Stimulated activated naive CD8-positive, alpha-beta T cell treated with anti-CD3 and anti-CD28 coated beads, Interleukin-15, amount 100 ng/mL, for 72 hours (primary cell): Measurements from ENCODE around the gene RHOXF2.
"Not testable (repeated sequence)": the region's sequence is repeated elsewhere in the genome, so short reads cannot be mapped to it uniquely, and the experiment has no call there.

ENCODE experiments used
- ATAC-seq: fragments of 150-1000 bp; cut with Tn5 transposase; 2 replicates; pipeline ENCODE4 v1.10.0; 2021; ENCODE audit warnings: mild to moderate bottlenecking, moderate library complexity
- DNase-seq, 2 donors: peaks; one replicate each; pipeline ENCODE4 v3.0.0; 2021 to 2022
- H3K27ac Mint-ChIP-seq, 2 donors: one replicate each; pipeline ENCODE4 v1.8.0; 2022; ENCODE audit warnings: mild to moderate bottlenecking in 2 of 2, mixed read lengths in 2 of 2, moderate library complexity in 2 of 2
- H3K27me3 Mint-ChIP-seq: one replicate; pipeline ENCODE4 v1.8.0; 2022; ENCODE audit warnings: mixed read lengths
- H3K4me1 Mint-ChIP-seq: one replicate; pipeline ENCODE4 v1.8.0; 2022; ENCODE audit warnings: mild to moderate bottlenecking, mixed read lengths
- H3K4me3 Mint-ChIP-seq, 2 donors: one replicate each; pipeline ENCODE4 v1.8.0; 2022; ENCODE audit warnings: mild to moderate bottlenecking in 2 of 2, mixed read lengths in 2 of 2, moderate library complexity in 1 of 2
- H3K9me3 Mint-ChIP-seq, 2 donors: one replicate each; pipeline ENCODE4 v1.8.0; 2022; ENCODE audit warnings: mixed read lengths in 2 of 2

RHOXF2 gene

DNA sequence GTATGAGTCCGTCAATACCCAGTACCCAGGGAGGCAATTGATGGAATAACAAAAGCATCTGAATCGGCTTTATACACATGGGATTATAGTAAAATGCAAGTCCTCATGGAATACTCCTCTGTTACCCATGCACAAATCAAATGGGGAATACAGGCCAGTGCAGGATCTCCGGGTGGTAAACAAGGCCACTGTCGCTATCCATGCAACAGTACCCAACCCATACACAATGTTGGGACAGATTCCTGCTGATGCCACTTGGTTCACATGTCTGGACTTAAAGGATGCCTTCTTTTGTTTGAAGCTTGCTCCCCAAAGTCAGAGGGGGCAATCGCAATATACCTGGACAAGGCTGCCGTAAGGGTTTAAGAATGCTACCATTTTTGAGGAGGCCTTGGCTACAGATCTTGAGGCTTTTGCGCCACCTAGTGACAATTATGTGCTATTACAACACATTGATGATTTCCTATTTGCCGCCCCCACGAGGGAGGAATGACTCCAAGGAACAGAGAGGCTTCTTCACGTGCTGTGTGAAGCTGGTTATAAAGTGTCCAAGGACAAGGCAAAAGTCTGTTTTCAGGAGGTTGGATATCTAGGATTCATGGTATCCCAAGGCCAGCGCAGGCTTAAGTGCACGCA is 8.2 kb upstream of the RHOXF2 start:
- H3K4me3 Mint-ChIP-seq, DNase-seq, H3K27ac Mint-ChIP-seq, H3K27me3 Mint-ChIP-seq: not testable (repeated sequence)
- ATAC-seq, result peak; percentile 37
- Mint-ChIP-seq H3K4me1 (peaks cover 12% of the 10 kb centered on the region), H3K9me3 (peaks cover 13 to 16% of the 10 kb centered on the region in 2 donors)

DNA sequence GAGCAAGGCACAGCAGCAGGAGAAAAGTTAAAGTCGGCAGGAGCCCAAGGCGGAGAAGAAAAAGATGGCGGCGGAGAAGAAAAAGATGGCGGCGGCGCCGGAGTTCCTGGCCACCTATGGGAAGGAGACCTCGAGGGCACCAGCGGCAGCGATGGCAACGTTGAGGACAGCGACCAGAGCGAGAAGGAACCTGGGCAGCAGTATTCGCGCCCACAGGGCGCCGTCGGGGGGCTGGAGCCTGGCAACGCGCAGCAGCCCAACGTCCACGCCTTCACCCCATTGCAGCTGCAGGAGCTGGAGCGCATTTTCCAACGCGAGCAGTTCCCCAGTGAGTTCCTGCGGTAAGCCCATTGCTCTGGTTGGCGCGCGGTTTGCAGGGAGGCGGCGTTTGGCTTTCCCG is 673 bp downstream of the RHOXF2 start:
- not testable (repeated sequence) for H3K27me3 Mint-ChIP-seq, H3K4me3 Mint-ChIP-seq, H3K4me1 Mint-ChIP-seq, ATAC-seq, H3K9me3 Mint-ChIP-seq, H3K27ac Mint-ChIP-seq, DNase-seq

DNA sequence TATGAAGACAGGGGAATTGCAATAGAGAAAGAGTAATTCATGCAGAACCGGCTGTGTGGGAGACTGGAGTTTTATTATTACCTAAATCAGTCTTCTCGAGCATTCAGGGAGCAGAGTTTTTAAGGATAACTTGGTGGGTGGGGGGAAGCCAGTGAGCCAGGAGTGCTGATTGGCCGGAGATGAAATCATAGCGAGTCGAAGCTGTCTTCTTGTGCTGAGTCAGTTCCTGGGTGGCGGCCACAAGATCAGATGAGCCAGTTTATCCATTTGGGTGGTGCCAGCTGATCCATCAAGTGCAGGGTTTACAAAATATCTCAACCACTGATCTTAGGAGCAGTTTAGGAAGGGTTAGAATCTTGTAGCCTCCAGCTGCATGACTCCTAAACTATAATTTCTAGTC is 34.8 kb downstream of the RHOXF2 start:
- not testable (repeated sequence) for ATAC-seq, DNase-seq, H3K27me3 Mint-ChIP-seq, H3K9me3 Mint-ChIP-seq, H3K4me1 Mint-ChIP-seq, H3K4me3 Mint-ChIP-seq, H3K27ac Mint-ChIP-seq

DNA sequence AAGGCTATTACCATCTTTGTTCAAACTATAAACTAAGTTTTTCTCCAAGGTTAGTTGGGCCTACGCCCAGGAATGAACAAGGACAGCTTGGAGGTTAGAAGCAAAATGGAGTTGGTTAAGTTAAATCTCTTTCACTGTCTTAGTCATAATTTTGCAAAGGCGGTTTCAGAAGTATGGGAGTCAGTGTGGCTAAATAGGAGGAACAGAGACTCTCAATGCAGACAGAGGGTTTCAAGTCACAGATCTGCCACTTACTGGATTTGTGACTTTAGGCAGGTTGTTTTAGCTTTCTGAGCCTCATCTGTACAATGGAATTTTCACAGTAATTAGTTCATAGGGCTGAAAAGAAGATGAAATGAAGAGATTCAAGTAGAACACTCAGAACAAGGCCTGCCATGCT is 35.3 kb downstream of the RHOXF2 start:
- not testable (repeated sequence) for H3K27ac Mint-ChIP-seq, H3K9me3 Mint-ChIP-seq, ATAC-seq, H3K4me3 Mint-ChIP-seq, H3K27me3 Mint-ChIP-seq, H3K4me1 Mint-ChIP-seq, DNase-seq

DNA sequence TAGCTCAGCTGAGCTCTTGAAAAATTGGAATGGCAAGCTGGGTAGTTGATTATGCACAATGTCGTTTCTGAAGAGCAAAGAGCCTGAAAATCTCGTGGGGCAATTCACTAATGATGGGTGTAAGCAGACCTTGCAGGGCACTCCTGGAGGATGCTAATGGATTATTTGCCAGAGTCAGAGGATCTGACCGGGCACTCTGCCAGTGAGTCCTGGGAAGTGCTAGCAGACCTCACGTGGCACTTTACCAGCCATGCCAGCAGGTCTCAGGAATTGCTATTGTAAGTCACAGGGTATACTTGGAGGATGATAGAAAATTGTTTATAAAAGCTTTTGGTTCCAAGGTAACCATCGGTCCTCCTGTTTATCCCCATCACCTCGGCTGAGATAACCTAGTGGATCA is 37.4 kb downstream of the RHOXF2 start:
- DNase-seq, H3K27ac Mint-ChIP-seq, H3K9me3 Mint-ChIP-seq, H3K4me3 Mint-ChIP-seq, H3K27me3 Mint-ChIP-seq, ATAC-seq, H3K4me1 Mint-ChIP-seq: not testable (repeated sequence)

DNA sequence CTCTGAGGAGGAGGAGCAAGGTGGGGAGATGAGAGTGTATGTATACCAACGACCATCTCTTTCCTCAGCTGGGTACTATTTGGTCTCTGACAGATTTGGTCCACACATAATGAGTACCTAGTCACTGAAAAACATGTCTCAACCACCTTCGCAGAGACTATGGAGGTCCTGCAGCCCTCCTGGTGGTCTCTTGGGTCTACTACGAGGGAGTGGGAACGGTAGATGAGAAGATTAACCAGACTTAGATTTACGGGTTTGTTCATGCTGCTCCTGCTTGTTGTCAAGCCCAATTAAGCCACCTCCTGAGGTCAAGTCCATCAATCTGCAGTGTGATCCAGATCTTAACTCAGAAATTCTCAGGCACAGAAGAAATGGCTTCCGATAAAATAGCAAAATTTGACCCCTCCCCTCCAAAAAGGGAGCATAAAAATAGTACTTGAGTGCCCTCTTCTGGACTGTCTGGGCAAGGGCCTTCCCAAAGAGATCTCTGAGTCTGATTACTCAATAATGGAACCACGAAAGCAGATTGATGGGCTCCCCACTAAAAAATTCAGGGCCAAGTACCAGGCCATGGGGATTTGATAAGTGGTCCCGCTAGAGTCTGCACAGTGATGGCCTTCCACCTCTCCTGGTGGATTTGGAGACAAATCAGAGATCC is 38.3 kb downstream of the RHOXF2 start:
- not testable (repeated sequence) for H3K27me3 Mint-ChIP-seq, H3K27ac Mint-ChIP-seq, DNase-seq, H3K9me3 Mint-ChIP-seq, H3K4me3 Mint-ChIP-seq, ATAC-seq, H3K4me1 Mint-ChIP-seq

DNA sequence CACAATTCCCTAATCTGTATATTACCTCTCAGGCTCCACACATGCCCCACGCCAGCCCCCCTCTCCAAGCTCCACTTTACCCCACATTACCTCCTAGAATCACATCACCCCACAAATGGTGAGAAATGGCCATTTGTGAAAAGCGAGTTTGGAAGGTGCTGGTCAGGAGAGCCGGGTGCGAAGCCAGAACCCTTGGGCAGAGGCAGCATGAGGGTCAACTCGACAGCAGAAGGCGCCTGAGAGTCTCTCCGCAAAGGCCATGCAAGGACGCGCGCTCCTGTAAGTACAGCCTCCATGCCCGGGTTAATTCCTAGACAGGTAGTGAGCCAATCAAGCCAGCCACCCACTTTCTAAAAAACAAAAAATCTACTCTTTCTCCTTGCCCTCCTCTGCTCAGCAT is 42.4 kb downstream of the RHOXF2 start:
- H3K9me3 Mint-ChIP-seq, result no peaks in the 10 kb centered on the region
- no peaks in the 10 kb centered on the region for H3K27me3 Mint-ChIP-seq
- H3K27ac Mint-ChIP-seq, result no peak overlapping the region
- ATAC-seq (no peak), DNase-seq (no peak)
- H3K4me1 Mint-ChIP-seq, result no peaks in the 10 kb centered on the region
- no peak overlapping the region for H3K4me3 Mint-ChIP-seq

DNA sequence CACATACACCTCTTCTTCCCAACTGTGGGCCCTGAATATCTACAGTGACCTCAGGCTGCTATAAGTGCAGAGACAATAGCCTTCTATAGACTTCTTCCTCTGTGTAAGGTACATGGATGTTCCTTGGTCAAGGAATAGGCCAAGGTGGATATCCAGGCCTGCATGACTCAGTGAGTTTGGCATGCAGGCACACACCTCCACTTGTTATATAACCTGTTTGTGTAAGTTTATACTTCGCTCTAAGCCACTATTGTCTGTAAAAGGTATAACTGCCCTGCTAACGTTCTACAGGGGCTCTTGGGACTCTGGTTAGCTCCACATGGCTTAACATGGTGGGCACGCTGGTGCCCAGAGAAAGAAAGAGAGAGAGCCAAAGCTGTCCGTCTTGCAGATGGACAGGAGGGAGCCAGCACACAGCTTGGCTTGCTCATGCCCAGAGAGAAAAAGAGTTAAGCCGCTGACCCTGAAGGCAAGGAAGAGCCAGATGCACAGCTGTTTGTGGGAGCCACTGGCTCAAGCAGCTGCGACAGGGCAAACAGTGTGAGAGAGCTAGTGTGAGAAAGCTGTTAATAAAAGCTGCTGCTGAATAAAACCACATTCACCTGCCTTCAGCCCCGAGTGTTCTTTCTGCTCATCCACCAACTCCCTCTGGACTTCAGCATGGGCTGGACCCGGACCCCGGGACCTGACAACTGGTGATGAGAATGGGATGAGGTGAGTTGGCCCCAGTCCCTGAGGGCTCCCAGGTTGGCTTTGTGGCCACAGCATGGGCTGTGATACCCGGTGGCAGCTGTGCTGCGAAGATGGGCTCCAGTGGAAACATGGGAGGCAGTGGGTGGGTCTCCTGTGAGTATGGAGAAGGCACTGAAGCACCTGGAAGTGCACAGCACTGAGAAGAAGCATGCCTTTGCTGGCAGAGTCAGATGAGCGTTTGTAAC is 47.7 kb downstream of the RHOXF2 start:
- H3K9me3 Mint-ChIP-seq, result no peaks in the 10 kb centered on the region
- H3K27ac Mint-ChIP-seq, result no peak overlapping the region
- H3K4me1 Mint-ChIP-seq, result no peaks in the 10 kb centered on the region
- ATAC-seq, result no peak
- H3K4me3 Mint-ChIP-seq, result no peak overlapping the region
- no peak for DNase-seq
- H3K27me3 Mint-ChIP-seq, result no peaks in the 10 kb centered on the region

DNA sequence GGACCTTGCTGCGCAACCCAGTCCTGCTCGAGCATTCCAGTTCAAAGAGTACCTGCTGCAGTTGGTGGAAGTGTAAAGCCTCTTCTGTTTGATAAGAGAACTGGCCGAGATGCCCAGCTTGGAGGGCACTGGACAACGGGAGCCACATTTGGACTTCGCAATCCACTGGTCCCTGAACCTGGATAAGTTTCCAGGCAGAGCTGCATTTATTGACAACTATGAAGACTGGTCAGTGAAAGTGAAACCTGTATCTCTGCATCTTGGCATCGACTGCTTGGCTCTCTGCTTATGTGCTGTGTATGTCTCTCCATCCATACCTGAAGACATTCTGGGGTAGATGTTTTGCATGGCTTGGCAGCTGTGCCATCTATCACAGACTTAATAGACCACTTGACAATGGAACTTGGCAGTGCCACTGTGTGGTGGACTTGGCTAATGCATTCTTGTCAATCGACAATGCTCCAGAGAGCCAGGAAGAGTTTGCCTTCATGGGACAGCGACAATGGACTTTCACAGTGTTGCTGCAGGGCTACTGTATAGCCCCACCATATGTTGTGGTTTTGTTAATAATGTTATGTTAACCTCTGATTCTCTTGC is 48.7 kb downstream of the RHOXF2 start:
- ATAC-seq (no peak), DNase-seq (no peak)
- no peak overlapping the region for H3K4me3 Mint-ChIP-seq
- H3K4me1 Mint-ChIP-seq, result no peaks in the 10 kb centered on the region
- H3K27me3 Mint-ChIP-seq, result no peaks in the 10 kb centered on the region
- H3K27ac Mint-ChIP-seq, result no peak overlapping the region
- H3K9me3 Mint-ChIP-seq, result no peaks in the 10 kb centered on the region

DNA sequence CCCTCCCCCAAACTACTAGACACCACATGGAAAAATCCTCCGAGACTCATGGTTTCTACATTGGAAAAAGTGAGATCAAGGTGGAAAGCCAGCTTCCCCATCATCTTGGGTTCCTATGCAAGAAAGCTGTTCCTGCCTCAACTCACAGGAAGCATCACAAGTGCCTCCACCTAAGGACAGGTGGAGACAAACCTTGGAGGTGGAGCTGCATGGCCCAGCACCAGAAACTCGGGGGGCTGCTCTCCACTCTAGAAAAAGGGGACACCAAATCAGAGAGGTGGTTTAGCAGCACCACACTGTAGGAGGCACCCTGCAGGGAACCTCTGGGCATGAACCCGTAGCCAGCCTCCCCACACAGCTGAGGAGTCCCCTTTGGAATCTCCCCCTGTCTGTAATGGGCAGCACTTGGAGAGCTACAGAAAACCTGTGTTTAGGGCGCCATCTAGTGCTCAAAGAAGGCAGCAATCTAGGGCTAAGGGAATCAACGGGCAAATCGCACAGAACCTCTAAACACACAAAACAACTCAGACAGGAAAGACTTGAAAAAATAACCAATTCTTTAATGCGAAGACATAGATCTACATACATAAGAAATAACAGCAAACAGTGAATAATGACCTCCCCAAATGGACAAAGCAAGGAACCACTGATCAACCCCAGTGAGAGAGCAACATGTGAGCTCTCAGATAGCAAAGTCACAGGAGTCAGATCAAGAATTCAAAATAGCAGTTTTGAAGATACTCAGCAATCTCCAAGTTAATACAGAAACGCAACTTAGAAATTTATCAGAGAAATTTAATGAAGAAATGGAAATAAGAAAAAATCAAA is 55.2 kb downstream of the RHOXF2 start:
- H3K9me3 Mint-ChIP-seq, result no peaks in the 10 kb centered on the region
- ATAC-seq (peak; percentile 83), DNase-seq (peak; percentile 35 to 48)
- H3K27ac Mint-ChIP-seq, result no peak overlapping the region
- H3K27me3 Mint-ChIP-seq, result no peaks in the 10 kb centered on the region
- H3K4me3 Mint-ChIP-seq, result peak overlapping the region in 1 of 2 donors; percentile 9
- peaks cover 11% of the 10 kb centered on the region for H3K4me1 Mint-ChIP-seq
